K562 (cell line): ENCODE results near the gene UCKL1. TPM values are rescaled to one million over a fixed set of nuclear protein-coding genes. Genes with fewer than 3 reads are reported as not detected.

Source experiments
- BRCA1 ChIP-seq, 2 experiments: fragments of 450-650 bp in 1 of 2; sonication (generic) in 1 of 2; formaldehyde crosslinking in 1 of 2; IDR thresholded peaks; 2 replicates each; pipeline versions ENCODE4 v1.5.0 to v1.6.1; 2017 to 2020; ENCODE audit warnings: mild to moderate bottlenecking in 1 of 2, missing genetic modification reagents in 1 of 2
- CXXC5 ChIP-seq: fragments of 250-450 bp; sonication (Bioruptor Pico); IDR thresholded peaks from 2 replicates; pipeline ENCODE4 v1.8.0; 2022; ENCODE audit warnings: inconsistent platforms, mild to moderate bottlenecking, moderate library complexity
- ERF ChIP-seq: fragments of 450-650 bp; formaldehyde crosslinking; IDR thresholded peaks from 2 replicates; pipeline ENCODE4 v1.4.0; 2020; ENCODE audit warnings: mild to moderate bottlenecking, mixed read lengths
- FIP1L1 ChIP-seq: fragments of 200-400 bp; formaldehyde crosslinking; IDR thresholded peaks from 2 replicates; pipeline ENCODE4 v1.6.1; 2018; ENCODE audit warnings: mild to moderate bottlenecking, low read depth, low read length; ENCODE audit not compliant: poor library complexity, severe bottlenecking
- FOSL1 ChIP-seq: fragments of 200-800 bp; sonication (Bioruptor generic); conservative IDR thresholded peaks from 2 replicates; pipeline ENCODE4 v1.6.1; 2016; ENCODE audit warnings: missing genetic modification characterization, missing compliant biosample characterization
- GABPB1 ChIP-seq: sonication (generic); formaldehyde crosslinking; IDR thresholded peaks from 2 replicates; pipeline ENCODE4 v1.8.0; 2022; ENCODE audit warnings: mild to moderate bottlenecking, missing genetic modification reagents
- HEY1 ChIP-seq: fragments of 250-450 bp; sonication (Bioruptor Pico); IDR thresholded peaks from 2 replicates; pipeline ENCODE4 v1.5.0; 2020; ENCODE audit warnings: mild to moderate bottlenecking, moderate library complexity, borderline replicate concordance
- HNRNPLL ChIP-seq: fragments of 200-400 bp; formaldehyde crosslinking; IDR thresholded peaks from 2 replicates; pipeline ENCODE4 v1.6.1; 2017; ENCODE audit warnings: low read length, low read depth, mild to moderate bottlenecking; ENCODE audit not compliant: poor library complexity, severe bottlenecking
- IFI16 ChIP-seq: fragments of 250-450 bp; sonication (Bioruptor Pico); IDR thresholded peaks from 2 replicates; pipeline ENCODE4 v2.1.2; 2022; ENCODE audit warnings: mild to moderate bottlenecking, inconsistent platforms
- ILF3 ChIP-seq: fragments of 450-650 bp; IDR thresholded peaks from 2 replicates; pipeline ENCODE4 v1.6.1; 2018; ENCODE audit warnings: antibody characterized with exemption, mild to moderate bottlenecking, moderate library complexity, borderline replicate concordance
- KLF1 ChIP-seq: fragments of 450-650 bp; IDR thresholded peaks from 2 replicates; pipeline ENCODE4 v1.6.1; 2016; ENCODE audit warnings: missing genetic modification characterization, missing compliant biosample characterization
- MBD1 ChIP-seq: fragments of 250-450 bp; sonication (Bioruptor Pico); IDR thresholded peaks from 2 replicates; pipeline ENCODE4 v1.8.0; 2022; ENCODE audit warnings: inconsistent platforms
- MECOM ChIP-seq: fragments of 250-450 bp; sonication (Bioruptor Pico); IDR thresholded peaks from 2 replicates; pipeline ENCODE4 v1.8.0; 2022; ENCODE audit warnings: inconsistent platforms
- MNT ChIP-seq, 2 experiments: fragments of 450-650 bp; conservative IDR thresholded peaks; 2 replicates each; pipeline ENCODE4 v1.6.1; 2017; ENCODE audit warnings: mild to moderate bottlenecking in 2 of 2, moderate library complexity in 2 of 2
- NR1H2 ChIP-seq: sonication (generic); formaldehyde crosslinking; IDR thresholded peaks from 2 replicates; pipeline ENCODE4 v1.4.0; 2020; ENCODE audit warnings: mild to moderate bottlenecking, missing genetic modification reagents
- NR3C1 ChIP-seq: sonication (generic); formaldehyde crosslinking; IDR thresholded peaks from 2 replicates; pipeline ENCODE4 v1.8.1; 2022; ENCODE audit warnings: missing genetic modification reagents
- POLR3G ChIP-seq: IDR thresholded peaks from 2 replicates; pipeline ENCODE4 v1.6.1; 2011; ENCODE audit not compliant: insufficient read length, insufficient replicate concordance; ENCODE audit errors: extremely low read depth
- RBM17 ChIP-seq: fragments of 200-400 bp; formaldehyde crosslinking; IDR thresholded peaks from 2 replicates; pipeline ENCODE4 v1.6.1; 2017; ENCODE audit warnings: low read depth, mild to moderate bottlenecking, low read length, borderline replicate concordance
- SMAD2 ChIP-seq: fragments of 150-350 bp; IDR thresholded peaks from 2 replicates; pipeline ENCODE4 v1.6.1; 2014; ENCODE audit warnings: low read depth, mild to moderate bottlenecking, low read length
- SNIP1 ChIP-seq: fragments of 450-650 bp; IDR thresholded peaks from 2 replicates; pipeline ENCODE4 v1.7.1; 2017; ENCODE audit warnings: low read depth, mild to moderate bottlenecking
- SPI1 ChIP-seq: IDR thresholded peaks from 2 replicates; pipeline ENCODE4 v1.6.1; 2011; ENCODE audit warnings: low read depth, low read length, control low read depth, borderline replicate concordance
- TFAP4 ChIP-seq: sonication (generic); formaldehyde crosslinking; IDR thresholded peaks from 2 replicates; pipeline ENCODE4 v1.8.0; 2022; ENCODE audit warnings: missing genetic modification reagents, mild to moderate bottlenecking, moderate library complexity, borderline replicate concordance
- ZNF24 ChIP-seq: fragments of 450-650 bp; IDR thresholded peaks from 2 replicates; pipeline ENCODE4 v1.6.1; 2016
- ZNF274 ChIP-seq: IDR thresholded peaks from 2 replicates; pipeline ENCODE4 v1.6.1; 2011; ENCODE audit warnings: low read depth, mild to moderate bottlenecking, low read length, moderate library complexity, borderline replicate concordance
- ZNF586 ChIP-seq: fragments of 450-650 bp; formaldehyde crosslinking; conservative IDR thresholded peaks from 2 replicates; pipeline ENCODE4 v1.4.0; 2020; ENCODE audit warnings: mild to moderate bottlenecking, moderate library complexity
- ZNF778 ChIP-seq: fragments of 450-650 bp; formaldehyde crosslinking; IDR thresholded peaks from 2 replicates; pipeline ENCODE4 v1.4.0; 2020; ENCODE audit warnings: mild to moderate bottlenecking, moderate library complexity
- polyA plus RNA-seq, 8 experiments: library from polyadenylated mRNA; depleted of rRNA in 4 of 8; stranded (reverse) in 5 of 8; unstranded in 3 of 8; fragments of >200 nt; fragmentation: Nextera tagmentation in 2 of 8; fragmentation: Illumina TruSeq in 1 of 8; extraction: Ambion mirVana in 2 of 8; extraction: Trizol in 1 of 8; gene quantifications; 2 replicates each; pipeline versions ENCODE4 v1.2.1 to v1.2.3, GENCODE V29; 2011 to 2014; ENCODE audit warnings: inconsistent platforms in 1 of 8, missing spikeins in 1 of 8
- total RNA-seq, 7 experiments: library from RNA; depleted of rRNA in 6 of 7; stranded (reverse); fragments of >200 nt in 6 of 7; fragmentation: Illumina TruSeq in 2 of 7; extraction: Trizol in 2 of 7; gene quantifications; 2 replicates each; pipeline versions ENCODE4 v1.2.1 to v1.2.3, GENCODE V29; 2011 to 2021; ENCODE audit warnings: low replicate concordance in 1 of 7

UCKL1 gene
- total and polyA plus RNA-seq, 9 of the 15 experiments (the other 6 are each of a cell fraction or from before 2014, with no cell fraction given): 3.1 to 52.8 (median 24.2) TPM

GRCh38 chr20:63896264-63897105 is 59.7 kb downstream of the UCKL1 start (continued):
- TF ChIP-seq HEY1 (CRISPR knock-in tag): no peak
- TF ChIP-seq ZNF274: no peak
- TF ChIP-seq SNIP1: no peak
- TF ChIP-seq MNT (conservative IDR thresholded peaks at IDR 0.05): peak in 1 of 2 experiments; percentile 55; a peak in 3 of 4 replicates
- no peak for TF ChIP-seq RBM17
- TF ChIP-seq NR3C1 (CRISPR knock-in tag): no peak
- TF ChIP-seq TFAP4 (CRISPR knock-in tag): peak; percentile 46; the same call in 1 of the 2 replicates
- no peak for TF ChIP-seq ILF3
- no peak for TF ChIP-seq NR1H2 (CRISPR knock-in tag)
- no peak for TF ChIP-seq HNRNPLL
- TF ChIP-seq BRCA1 (IDR thresholded peaks at IDR 0.05): no peak
- no peak for TF ChIP-seq BRCA1 (CRISPR knock-in tag; IDR thresholded peaks at IDR 0.05)
- TF ChIP-seq FIP1L1: no peak
- no peak for TF ChIP-seq POLR3G
- TF ChIP-seq ZNF586 (CRISPR knock-in tag): no peak
- no peak for TF ChIP-seq ERF (CRISPR knock-in tag)
- no peak for TF ChIP-seq GABPB1 (CRISPR knock-in tag)
- no peak for TF ChIP-seq SMAD2
- no peak for TF ChIP-seq IFI16 (CRISPR knock-in tag)
- TF ChIP-seq ZNF24: no peak
- no peak for TF ChIP-seq ZNF778 (CRISPR knock-in tag)
- TF ChIP-seq MECOM (CRISPR knock-in tag): no peak
- no peak for TF ChIP-seq CXXC5 (CRISPR knock-in tag)
- no peak for TF ChIP-seq KLF1 (tag)
- peak; percentile 74 for TF ChIP-seq SPI1
- TF ChIP-seq FOSL1: no peak
- no peak for TF ChIP-seq MBD1 (CRISPR knock-in tag)
